ENCODE results near the gene SPDEF. TPM values are rescaled to one million over a fixed set of nuclear protein-coding genes. Genes with fewer than 3 reads are reported as not detected.
A peak's percentile ranks its signal among the peaks of the same experiment; 100 is the strongest.

The SPDEF gene
- polyA plus RNA-seq, 3 donors: 0.15 to 0.17 (median 0.17) TPM

GRCh38 chr6:34585512-34586061 lies 29.5 kb upstream of the SPDEF start:
- no peak for DNase-seq (ENCODE audit: extremely low read depth in 1 of 11, low read depth in 9 of 11, low spot score in 4 of 11)

- DNase-seq (ENCODE audit: extremely low read depth in 1 of 11, low read depth in 9 of 11, low spot score in 4 of 11): no peak
These were observed 29.0 kb upstream of the SPDEF start for GRCh38 chr6:34585108-34585507.

GRCh38 chr6:34584694-34585093 lies 28.6 kb upstream of the SPDEF start:
- DNase-seq (ENCODE audit: extremely low read depth in 1 of 11, low read depth in 9 of 11, low spot score in 4 of 11): no peak

GRCh38 chr6:34583861-34584604 lies 27.9 kb upstream of the SPDEF start:
- no peak for DNase-seq (ENCODE audit: extremely low read depth in 1 of 11, low read depth in 9 of 11, low spot score in 4 of 11)

GRCh38 chr6:34583461-34583860 lies 27.3 kb upstream of the SPDEF start:
- DNase-seq (ENCODE audit: extremely low read depth in 1 of 11, low read depth in 9 of 11, low spot score in 4 of 11): no peak

GRCh38 chr6:34581561-34581920 lies 25.4 kb upstream of the SPDEF start:
- DNase-seq (ENCODE audit: extremely low read depth in 1 of 11, low read depth in 9 of 11, low spot score in 4 of 11): no peak

GRCh38 chr6:34580707-34581560 lies 24.8 kb upstream of the SPDEF start:
- peak; percentile 51 to 89 (median 75) for DNase-seq (ENCODE audit: extremely low read depth in 1 of 11, low read depth in 9 of 11, low spot score in 4 of 11)

- DNase-seq (ENCODE audit: extremely low read depth in 1 of 11, low read depth in 9 of 11, low spot score in 4 of 11): no peak
These were observed 22.5 kb upstream of the SPDEF start for GRCh38 chr6:34578445-34579262.

- DNase-seq (ENCODE audit: extremely low read depth in 1 of 11, low read depth in 9 of 11, low spot score in 4 of 11): no peak
These were observed 20.3 kb upstream of the SPDEF start for GRCh38 chr6:34576286-34576955.

- DNase-seq (ENCODE audit: extremely low read depth in 1 of 11, low read depth in 9 of 11, low spot score in 4 of 11): no peak
These were observed 19.2 kb upstream of the SPDEF start for GRCh38 chr6:34575326-34575725.

GRCh38 chr6:34574647-34575293 lies 18.6 kb upstream of the SPDEF start:
- DNase-seq (ENCODE audit: extremely low read depth in 1 of 11, low read depth in 9 of 11, low spot score in 4 of 11): no peak

GRCh38 chr6:34573567-34574183 lies 17.5 kb upstream of the SPDEF start:
- no peak for DNase-seq (ENCODE audit: extremely low read depth in 1 of 11, low read depth in 9 of 11, low spot score in 4 of 11)

GRCh38 chr6:34572585-34572984 lies 16.5 kb upstream of the SPDEF start:
- no peak for DNase-seq (ENCODE audit: extremely low read depth in 1 of 11, low read depth in 9 of 11, low spot score in 4 of 11)

GRCh38 chr6:34572021-34572420 lies 15.9 kb upstream of the SPDEF start:
- no peak for DNase-seq (ENCODE audit: extremely low read depth in 1 of 11, low read depth in 9 of 11, low spot score in 4 of 11)

GRCh38 chr6:34571388-34571787 lies 15.3 kb upstream of the SPDEF start:
- DNase-seq (ENCODE audit: extremely low read depth in 1 of 11, low read depth in 9 of 11, low spot score in 4 of 11): no peak

- DNase-seq (ENCODE audit: extremely low read depth in 1 of 11, low read depth in 9 of 11, low spot score in 4 of 11): no peak
These were observed 14.1 kb upstream of the SPDEF start for GRCh38 chr6:34570066-34570833.

- no peak for DNase-seq (ENCODE audit: extremely low read depth in 1 of 11, low read depth in 9 of 11, low spot score in 4 of 11)
These were observed 13.3 kb upstream of the SPDEF start for GRCh38 chr6:34569361-34569973.

Measured in renal cortex interstitium (tissue), 11 donors.